Left lung (tissue), 10 donors: ENCODE measurements around the gene CEP78. TPM values are rescaled to one million over a fixed set of nuclear protein-coding genes. Genes with fewer than 3 reads are reported as not detected.
A peak's percentile ranks its signal among the peaks of the same experiment; 100 is the strongest.

Source experiments
- ATAC-seq: fragments of 200-7000 bp; cut with Tn5 transposase; one replicate; pipeline ENCODE4 v1.9.1; 2020; ENCODE audit warnings: moderate library complexity
- DNase-seq, 4 donors: peaks; one replicate each; pipeline ENCODE4 v3.0.0-alpha.2; 2013 to 2020
- H3K27ac ChIP-seq, 2 donors: fragments of 200-600 bp; sonication (generic) in 1 of 2; one replicate each; pipeline versions ENCODE4 v1.5.0 to v1.8.0; 2020 to 2021
- H3K27me3 ChIP-seq, 2 donors: fragments of 200-600 bp; sonication (generic) in 1 of 2; one replicate each; pipeline versions ENCODE4 v1.5.0 to v1.8.0; 2020 to 2021
- H3K36me3 ChIP-seq, 2 donors: fragments of 200-600 bp; sonication (generic) in 1 of 2; one replicate each; pipeline versions ENCODE4 v1.5.0 to v1.8.0; 2020 to 2021
- H3K4me1 ChIP-seq, 2 donors: fragments of 200-600 bp; one replicate each; pipeline ENCODE4 v1.8.0; 2021
- H3K4me3 ChIP-seq, 2 donors: fragments of 200-600 bp; sonication (generic) in 1 of 2; one replicate each; pipeline versions ENCODE4 v1.5.0 to v1.8.0; 2020 to 2021; ENCODE audit warnings: mild to moderate bottlenecking in 1 of 2
- H3K9me3 ChIP-seq, 2 donors: fragments of 200-600 bp; sonication (generic) in 1 of 2; one replicate each; pipeline versions ENCODE4 v1.5.0 to v1.8.0; 2020 to 2021
- intact Hi-C, 2 donors: fragments of 100-400 bp; cut with DNase I; formaldehyde crosslinking; loops; one replicate each; pipeline versions ENCODE4 v1.11.2 to v1.14.2; 2022
- polyA plus RNA-seq, 6 donors: library from polyadenylated mRNA; unstranded; fragments of 120-200 nt; gene quantifications; one replicate each; pipeline ENCODE4 v1.2.1, GENCODE V29; 2013; ENCODE audit not compliant: insufficient read length in 6 of 6
- total RNA-seq, 2 donors: library from RNA; stranded (reverse); fragmentation: NEBNext Ultra II Directional; extraction: Animal tissue kit (Norgen Biotek cat#: 25700); gene quantifications; one replicate each; pipeline ENCODE4 v1.2.1, GENCODE V29; 2021
- TF ChIP-seq, protein P1 (sequence below), 2 donors: fragments of 200-600 bp; sonication (generic) in 1 of 2; IDR thresholded peaks; one replicate each; pipeline versions ENCODE4 v1.5.0 to v1.8.0; 2021; ENCODE audit warnings: antibody characterized with exemption in 2 of 2
- donor health status: DM: no; HTN: yes; CAD: no.
- donor health status: DM: no; HTN: no; CAD: no.

The CEP78 gene
- total and polyA plus RNA-seq, 8 donors = 14.0 to 43.9 (median 40.1) TPM

DNA sequence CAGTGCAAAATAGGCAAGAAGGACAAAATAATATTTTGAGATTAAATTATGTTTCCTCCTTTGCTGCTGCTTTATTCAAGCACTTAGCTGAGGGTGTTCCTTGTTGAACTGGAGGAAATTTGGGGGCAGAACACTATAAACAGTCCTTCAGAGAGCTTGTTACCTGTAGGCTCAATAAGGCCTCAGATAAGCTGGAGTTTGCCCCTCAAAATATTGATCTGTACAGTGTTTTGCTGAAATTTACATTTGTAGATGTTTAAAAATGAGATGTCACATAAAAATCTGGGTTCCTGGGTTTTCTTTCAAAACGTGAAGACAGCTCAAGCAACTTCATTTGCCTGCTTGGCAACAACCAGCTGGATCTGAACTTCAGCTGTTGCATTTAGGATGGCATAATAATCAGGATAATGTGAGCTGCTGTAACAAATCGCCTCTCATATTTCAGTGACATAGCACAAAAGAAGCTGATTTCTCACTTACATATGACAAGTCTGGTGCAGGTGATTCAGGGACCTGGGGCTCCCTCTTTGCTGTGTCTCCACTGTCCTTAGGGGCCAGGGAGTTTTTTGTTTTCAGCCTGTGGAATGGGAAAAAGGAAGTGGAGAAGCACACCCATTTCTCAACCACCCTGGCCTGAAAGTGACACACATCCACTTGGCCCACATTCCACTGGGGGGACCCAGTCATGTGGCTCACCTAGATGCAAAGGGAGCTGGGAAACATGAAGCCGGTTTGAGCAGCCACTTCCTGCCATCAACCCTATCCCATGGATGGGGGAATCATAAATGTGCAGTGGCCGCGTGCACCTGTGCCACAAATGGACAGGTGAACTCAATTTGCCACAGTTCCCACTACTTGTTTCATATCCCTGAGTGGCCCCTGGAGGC lies 58.7 kb downstream of the CEP78 start:
- peaks cover 4 to 37% of the 10 kb centered on the region in 2 donors for H3K27me3 ChIP-seq
- H3K4me3 ChIP-seq = no peak overlapping the region
- H3K36me3 ChIP-seq = no peaks in the 10 kb centered on the region
- intact Hi-C loops = no loop called here
- TF ChIP-seq, protein P1, sequence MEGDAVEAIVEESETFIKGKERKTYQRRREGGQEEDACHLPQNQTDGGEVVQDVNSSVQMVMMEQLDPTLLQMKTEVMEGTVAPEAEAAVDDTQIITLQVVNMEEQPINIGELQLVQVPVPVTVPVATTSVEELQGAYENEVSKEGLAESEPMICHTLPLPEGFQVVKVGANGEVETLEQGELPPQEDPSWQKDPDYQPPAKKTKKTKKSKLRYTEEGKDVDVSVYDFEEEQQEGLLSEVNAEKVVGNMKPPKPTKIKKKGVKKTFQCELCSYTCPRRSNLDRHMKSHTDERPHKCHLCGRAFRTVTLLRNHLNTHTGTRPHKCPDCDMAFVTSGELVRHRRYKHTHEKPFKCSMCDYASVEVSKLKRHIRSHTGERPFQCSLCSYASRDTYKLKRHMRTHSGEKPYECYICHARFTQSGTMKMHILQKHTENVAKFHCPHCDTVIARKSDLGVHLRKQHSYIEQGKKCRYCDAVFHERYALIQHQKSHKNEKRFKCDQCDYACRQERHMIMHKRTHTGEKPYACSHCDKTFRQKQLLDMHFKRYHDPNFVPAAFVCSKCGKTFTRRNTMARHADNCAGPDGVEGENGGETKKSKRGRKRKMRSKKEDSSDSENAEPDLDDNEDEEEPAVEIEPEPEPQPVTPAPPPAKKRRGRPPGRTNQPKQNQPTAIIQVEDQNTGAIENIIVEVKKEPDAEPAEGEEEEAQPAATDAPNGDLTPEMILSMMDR (IDR thresholded peaks at IDR 0.05) = no peak
- peaks cover 12 to 25% of the 10 kb centered on the region in 2 donors for H3K4me1 ChIP-seq
- DNase-seq (no peak), ATAC-seq (no peak)
- no peaks in the 10 kb centered on the region for H3K9me3 ChIP-seq
- no peak overlapping the region for H3K27ac ChIP-seq

DNA sequence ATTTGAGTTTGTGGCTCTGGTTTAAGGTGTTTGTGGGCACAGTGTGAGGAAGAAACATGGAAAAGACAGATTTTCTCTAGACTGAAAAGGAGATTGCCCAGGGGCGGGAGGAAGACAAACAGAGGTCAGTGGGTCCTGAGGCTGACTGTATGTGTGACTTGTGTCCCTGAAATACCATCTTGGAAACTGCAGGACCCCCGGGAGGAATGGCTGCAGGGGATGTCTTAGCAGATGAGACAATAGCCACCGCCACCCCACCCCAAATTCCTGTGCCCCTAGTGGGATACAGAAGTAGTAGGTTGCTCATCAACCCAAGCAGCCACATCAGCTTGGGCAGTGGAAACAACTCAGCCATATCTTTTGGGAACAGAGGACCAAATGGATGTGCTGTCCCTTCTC lies 59.3 kb downstream of the CEP78 start:
- ATAC-seq (no peak), DNase-seq (no peak)
- no peak overlapping the region for H3K4me3 ChIP-seq
- H3K27ac ChIP-seq = no peak overlapping the region
- intact Hi-C loops = no loop called here
- peaks cover 4 to 44% of the 10 kb centered on the region in 2 donors for H3K27me3 ChIP-seq
- no peaks in the 10 kb centered on the region for H3K9me3 ChIP-seq
- TF ChIP-seq, protein P1 (IDR thresholded peaks at IDR 0.05) = no peak
- peaks cover 12 to 25% of the 10 kb centered on the region in 2 donors for H3K4me1 ChIP-seq
- no peaks in the 10 kb centered on the region for H3K36me3 ChIP-seq

DNA sequence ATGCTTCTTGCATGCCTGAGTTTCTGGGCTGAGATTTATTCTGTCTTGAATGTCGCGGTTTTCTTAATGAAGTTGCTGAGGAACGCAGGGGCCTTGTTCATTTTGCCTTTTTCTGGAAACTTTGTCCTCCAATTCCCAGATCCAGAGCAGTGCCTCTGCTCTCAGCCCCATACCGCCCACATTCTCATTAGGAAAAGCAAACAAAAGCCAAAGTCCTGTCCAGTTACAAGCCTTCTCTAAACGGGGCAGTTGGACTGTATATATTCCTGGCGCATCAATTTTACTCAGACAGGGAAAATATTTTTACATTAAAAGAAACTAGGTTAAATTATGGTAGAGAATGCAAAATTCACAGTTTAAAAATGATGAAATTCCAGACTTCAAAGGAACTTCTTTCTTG lies 59.9 kb downstream of the CEP78 start:
- H3K4me3 ChIP-seq = peak overlapping the region in 1 of 2 donors; percentile 63
- H3K36me3 ChIP-seq = peaks cover 0 to 3% of the 10 kb centered on the region in 2 donors
- peak overlapping the region in 1 of 2 donors; percentile 53 for H3K27ac ChIP-seq
- H3K9me3 ChIP-seq = no peaks in the 10 kb centered on the region
- DNase-seq (no peak), ATAC-seq (no peak)
- TF ChIP-seq, protein P1 (IDR thresholded peaks at IDR 0.05) = no peak
- intact Hi-C loops = no loop called here
- peaks cover 4 to 49% of the 10 kb centered on the region in 2 donors for H3K27me3 ChIP-seq
- H3K4me1 ChIP-seq = peaks cover 12 to 25% of the 10 kb centered on the region in 2 donors

DNA sequence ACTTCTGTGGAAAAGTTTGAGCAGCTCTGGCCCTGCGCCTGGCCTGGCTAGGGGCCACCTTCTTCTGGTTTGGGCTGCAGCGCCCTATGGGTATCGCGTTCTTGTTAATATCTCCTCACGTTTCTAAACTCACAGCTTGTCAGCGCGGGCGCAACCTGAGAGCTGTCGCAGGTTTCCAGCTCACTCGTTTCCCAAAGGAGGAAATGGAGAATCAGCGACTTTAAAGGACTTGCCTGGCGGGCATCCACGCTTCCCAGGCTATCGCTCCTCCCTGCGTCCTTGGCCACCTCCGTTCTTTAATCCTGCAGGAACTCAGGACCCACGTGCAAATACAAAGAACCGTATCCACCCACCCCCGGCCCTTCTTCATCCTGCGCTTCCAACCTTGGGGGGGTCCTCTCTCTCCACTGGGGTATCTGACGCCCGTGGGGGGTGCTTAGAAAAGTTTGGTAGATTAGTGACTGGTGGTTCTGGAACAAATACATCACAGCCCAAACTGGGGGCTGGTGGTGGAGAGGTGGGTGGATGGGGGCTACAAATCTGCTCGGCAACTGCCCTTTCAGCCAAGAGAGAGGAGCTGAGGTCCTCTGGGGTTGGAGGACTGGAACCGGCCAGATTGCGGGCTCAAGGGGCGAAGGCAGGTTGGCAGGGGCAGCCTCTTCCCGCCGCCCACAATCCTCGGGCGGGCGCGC lies 60.5 kb downstream of the CEP78 start:
- DNase-seq = peak; percentile 36 to 77 (median 48)
- H3K36me3 ChIP-seq = peaks cover 0 to 6% of the 10 kb centered on the region in 2 donors
- peak; percentile 36 for ATAC-seq
- peaks cover 12 to 25% of the 10 kb centered on the region in 2 donors for H3K4me1 ChIP-seq
- intact Hi-C loops = no loop called here
- no peaks in the 10 kb centered on the region for H3K9me3 ChIP-seq
- H3K27ac ChIP-seq = peak overlapping the region; percentile 37 to 53
- peak overlapping the region; percentile 51 to 63 for H3K4me3 ChIP-seq
- peaks cover 4 to 56% of the 10 kb centered on the region in 2 donors for H3K27me3 ChIP-seq
- TF ChIP-seq, protein P1 (IDR thresholded peaks at IDR 0.05) = no peak
